ENCODE results near the gene SLC30A2. TPM values are rescaled to one million over a fixed set of nuclear protein-coding genes. Genes with fewer than 3 reads are reported as not detected.

The SLC30A2 gene
- total RNA-seq, 1 donor from 2014 or later, result not detected

DNA sequence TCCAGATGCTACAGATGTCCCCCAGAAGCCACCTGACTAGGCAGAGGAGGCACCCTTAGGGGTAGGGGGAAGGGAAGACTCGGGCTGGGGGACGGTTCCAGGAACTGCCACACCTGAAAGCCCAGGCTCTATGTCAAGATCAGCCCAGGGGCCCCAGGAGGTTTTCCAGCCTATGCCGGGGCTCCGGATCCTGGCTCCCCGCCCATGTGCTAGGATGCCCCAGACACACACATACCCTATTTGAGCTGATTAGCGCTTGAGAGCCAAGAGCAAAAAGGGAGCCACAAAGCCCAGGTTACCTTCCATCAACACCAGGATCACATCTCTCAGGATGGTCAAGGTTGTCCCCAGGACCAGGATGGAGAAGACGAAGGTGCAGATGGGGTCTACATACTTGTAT, 4.5 kb downstream of the SLC30A2 start:
- no peak overlapping the region for H3K27ac ChIP-seq (ENCODE audit: low read depth, low read length)
- DNase-seq (ENCODE audit: low read depth) (no peak), FAIRE-seq (no peak)
- H3K4me2 ChIP-seq (ENCODE audit: low read length), result no peak overlapping the region
- H3K4me1 Mint-ChIP-seq (ENCODE audit: low read depth, unreplicated experiment), result peaks cover 5% of the 10 kb centered on the region
- H3K36me3 ChIP-seq (ENCODE audit: insufficient read depth, low read length), result no peaks in the 10 kb centered on the region
- peaks cover 3% of the 10 kb centered on the region for H3K9me3 Mint-ChIP-seq (ENCODE audit: unreplicated experiment)
- no peaks in the 10 kb centered on the region for H3K9me3 ChIP-seq (ENCODE audit: insufficient read depth, low read depth, low read length)
- H3K27ac Mint-ChIP-seq (ENCODE audit: unreplicated experiment), result no peak overlapping the region
- no peaks in the 10 kb centered on the region for H4K20me1 ChIP-seq (ENCODE audit: insufficient read depth, low read length)
- H2AFZ ChIP-seq (ENCODE audit: low read depth, low read length), result no peak overlapping the region
- TF ChIP-seq EZH2 (IDR thresholded peaks at IDR 0.05; ENCODE audit: insufficient read depth, low read length) (no peak), CTCF (IDR thresholded peaks at IDR 0.05; ENCODE audit: insufficient read depth, low read depth, low read length) (no peak)
- no peaks in the 10 kb centered on the region for H3K79me2 ChIP-seq (ENCODE audit: insufficient read depth, low read length)
- H3K27me3 ChIP-seq (ENCODE audit: insufficient read depth, low read length), result peaks cover 32% of the 10 kb centered on the region
- peaks cover 3% of the 10 kb centered on the region for H3K36me3 Mint-ChIP-seq (ENCODE audit: low read depth, unreplicated experiment)
- no peak overlapping the region for H3K9ac ChIP-seq (ENCODE audit: low read length)
- H3K4me3 Mint-ChIP-seq (ENCODE audit: unreplicated experiment), result no peak overlapping the region
- peaks cover 5% of the 10 kb centered on the region for H3K4me1 ChIP-seq (ENCODE audit: insufficient read depth, low read length)
- H3K27me3 Mint-ChIP-seq (ENCODE audit: low read depth, unreplicated experiment), result peaks cover 43% of the 10 kb centered on the region
- H3K4me3 ChIP-seq (ENCODE audit: insufficient read depth, low read depth, low read length), result no peak overlapping the region

- DNase-seq (ENCODE audit: low read depth) (no peak), FAIRE-seq (no peak)
- Histone ChIP-seq H3K4me1 (ENCODE audit: insufficient read depth, low read length) (peaks cover 7% of the 10 kb centered on the region), H3K79me2 (ENCODE audit: insufficient read depth, low read length) (no peaks in the 10 kb centered on the region), H3K36me3 (ENCODE audit: insufficient read depth, low read length) (no peaks in the 10 kb centered on the region), H3K4me2 (ENCODE audit: low read length) (no peak overlapping the region), H3K4me3 (ENCODE audit: insufficient read depth, low read depth, low read length) (no peak overlapping the region), H3K27ac (ENCODE audit: low read depth, low read length) (no peak overlapping the region), H3K9me3 (ENCODE audit: insufficient read depth, low read depth, low read length) (no peaks in the 10 kb centered on the region), H4K20me1 (ENCODE audit: insufficient read depth, low read length) (no peaks in the 10 kb centered on the region), H2AFZ (ENCODE audit: low read depth, low read length) (no peak overlapping the region), H3K9ac (ENCODE audit: low read length) (no peak overlapping the region), H3K27me3 (ENCODE audit: insufficient read depth, low read length) (peaks cover 12% of the 10 kb centered on the region)
- H3K27ac Mint-ChIP-seq (ENCODE audit: unreplicated experiment), result no peak overlapping the region
- H3K27me3 Mint-ChIP-seq (ENCODE audit: low read depth, unreplicated experiment), result peaks cover 29% of the 10 kb centered on the region
- no peak overlapping the region for H3K4me3 Mint-ChIP-seq (ENCODE audit: unreplicated experiment)
- no peak for TF ChIP-seq CTCF (IDR thresholded peaks at IDR 0.05; ENCODE audit: insufficient read depth, low read depth, low read length)
- no peak for TF ChIP-seq EZH2 (IDR thresholded peaks at IDR 0.05; ENCODE audit: insufficient read depth, low read length)
- H3K4me1 Mint-ChIP-seq (ENCODE audit: low read depth, unreplicated experiment), result peaks cover 16% of the 10 kb centered on the region
- H3K9me3 Mint-ChIP-seq (ENCODE audit: unreplicated experiment), result peaks cover 3% of the 10 kb centered on the region
- H3K36me3 Mint-ChIP-seq (ENCODE audit: low read depth, unreplicated experiment), result peaks cover 4% of the 10 kb centered on the region
These were observed 7.0 kb downstream of the SLC30A2 start for GRCh38 chr1:26038904-26039303.

DNA sequence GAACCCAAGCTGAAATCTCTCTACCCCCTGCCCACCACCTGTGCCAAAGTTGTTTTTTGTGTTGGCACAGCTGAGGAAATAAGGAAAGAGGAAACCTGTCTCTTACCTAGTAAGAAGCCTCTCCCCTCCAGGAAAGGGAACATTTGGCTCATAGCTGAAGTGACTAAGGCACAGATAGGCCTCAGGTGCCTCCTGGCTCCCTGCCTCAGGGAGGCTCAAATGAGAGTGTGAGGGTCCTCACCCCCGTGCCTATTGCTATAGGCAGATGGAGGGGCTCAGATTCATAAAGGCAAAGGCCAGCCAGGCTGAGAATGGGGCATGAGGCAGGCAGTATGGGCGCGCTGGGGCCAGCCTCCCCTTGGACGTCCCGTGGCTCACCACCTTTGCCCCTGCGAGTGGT, 7.4 kb downstream of the SLC30A2 start:
- peaks cover 3% of the 10 kb centered on the region for H3K36me3 Mint-ChIP-seq (ENCODE audit: low read depth, unreplicated experiment)
- no peak overlapping the region for H3K4me3 Mint-ChIP-seq (ENCODE audit: unreplicated experiment)
- no peak overlapping the region for H3K27ac Mint-ChIP-seq (ENCODE audit: unreplicated experiment)
- H2AFZ ChIP-seq (ENCODE audit: low read depth, low read length), result no peak overlapping the region
- peaks cover 17% of the 10 kb centered on the region for H3K4me1 Mint-ChIP-seq (ENCODE audit: low read depth, unreplicated experiment)
- DNase-seq (ENCODE audit: low read depth), result no peak
- peaks cover 8% of the 10 kb centered on the region for H3K27me3 ChIP-seq (ENCODE audit: insufficient read depth, low read length)
- H3K79me2 ChIP-seq (ENCODE audit: insufficient read depth, low read length), result no peaks in the 10 kb centered on the region
- no peaks in the 10 kb centered on the region for H3K9me3 ChIP-seq (ENCODE audit: insufficient read depth, low read depth, low read length)
- no peaks in the 10 kb centered on the region for H4K20me1 ChIP-seq (ENCODE audit: insufficient read depth, low read length)
- peaks cover 7% of the 10 kb centered on the region for H3K4me1 ChIP-seq (ENCODE audit: insufficient read depth, low read length)
- no peak overlapping the region for H3K9ac ChIP-seq (ENCODE audit: low read length)
- no peak for TF ChIP-seq EZH2 (IDR thresholded peaks at IDR 0.05; ENCODE audit: insufficient read depth, low read length)
- TF ChIP-seq CTCF (IDR thresholded peaks at IDR 0.05; ENCODE audit: insufficient read depth, low read depth, low read length), result no peak
- no peak for FAIRE-seq
- H3K36me3 ChIP-seq (ENCODE audit: insufficient read depth, low read length), result no peaks in the 10 kb centered on the region
- H3K4me2 ChIP-seq (ENCODE audit: low read length), result no peak overlapping the region
- no peak overlapping the region for H3K27ac ChIP-seq (ENCODE audit: low read depth, low read length)
- H3K27me3 Mint-ChIP-seq (ENCODE audit: low read depth, unreplicated experiment), result peaks cover 26% of the 10 kb centered on the region
- no peak overlapping the region for H3K4me3 ChIP-seq (ENCODE audit: insufficient read depth, low read depth, low read length)
- H3K9me3 Mint-ChIP-seq (ENCODE audit: unreplicated experiment), result peaks cover 3% of the 10 kb centered on the region

Data from astrocyte (in vitro differentiated cells and primary cell).